Endothelial cell of umbilical vein (primary cell): ENCODE data around the gene RNF213.

ENCODE experiments used
- CTCF ChIP-seq, 2 donors: IDR thresholded peaks; 1 replicate in 1 of 2; 2 replicates in 1 of 2; pipeline ENCODE4 v1.5.1; 2011; ENCODE audit warnings: low read length in 2 of 2, mild to moderate bottlenecking in 2 of 2, moderate library complexity in 2 of 2, control low read depth in 1 of 2, inconsistent platforms in 1 of 2, low read depth in 1 of 2; ENCODE audit not compliant: insufficient read depth in 1 of 2; ENCODE audit errors: extremely low read depth in 1 of 2
- EZH2 ChIP-seq: IDR thresholded peaks from 2 replicates; pipeline ENCODE4 v1.6.1; 2012; ENCODE audit warnings: borderline replicate concordance, low read depth, mild to moderate bottlenecking, moderate library complexity, low read length, inconsistent platforms; ENCODE audit not compliant: severe bottlenecking
- POLR2A ChIP-seq: IDR thresholded peaks from 2 replicates; pipeline ENCODE4 v1.6.1; 2012; ENCODE audit warnings: low read depth, mild to moderate bottlenecking, control low read depth, low read length
- POLR2AphosphoS5 ChIP-seq: IDR thresholded peaks from 2 replicates; pipeline ENCODE4 v1.6.1; 2012; ENCODE audit warnings: low read depth, mild to moderate bottlenecking, control low read depth, low read length, moderate library complexity; ENCODE audit not compliant: insufficient read depth

- TF ChIP-seq POLR2AphosphoS5 = no peak
- TF ChIP-seq CTCF (IDR thresholded peaks at IDR 0.05; ENCODE audit: extremely low read depth in 1 of 2, insufficient read depth in 1 of 2, low read depth in 1 of 2, low read length in 2 of 2) = no peak
- TF ChIP-seq POLR2A = no peak
- no peak for TF ChIP-seq EZH2
Measured at GRCh38 chr17:80228477-80228876, 32.2 kb upstream of the RNF213 start.
